Stimulated activated CD8-positive, alpha-beta memory T cell treated with anti-CD3 and anti-CD28 coated beads, Interleukin-12 subunit alpha, Interleukin-12 subunit beta, amount 100 ng/mL, for 24 hours (primary cell): ENCODE measurements around the gene BPIFB6.

Experiments used
- DNase-seq: peaks from one replicate; pipeline ENCODE4 v3.0.0-alpha.2; 2020; ENCODE audit errors: extremely low read depth

The BPIFB6 gene

GRCh38 chr20:33016581-33017109 is 14.8 kb upstream of the BPIFB6 start:
- DNase-seq: no peak

GRCh38 chr20:33017542-33017941 is 13.9 kb upstream of the BPIFB6 start:
- no peak for DNase-seq

- DNase-seq: no peak
These were observed 13.1 kb upstream of the BPIFB6 start for GRCh38 chr20:33018169-33018931.

GRCh38 chr20:33019465-33020277 is 11.8 kb upstream of the BPIFB6 start:
- no peak for DNase-seq

- DNase-seq: no peak
These were observed 10.9 kb upstream of the BPIFB6 start for GRCh38 chr20:33020278-33021161.

GRCh38 chr20:33021879-33022278 is 9.6 kb upstream of the BPIFB6 start:
- DNase-seq: no peak

GRCh38 chr20:33022289-33022688 is 9.2 kb upstream of the BPIFB6 start:
- DNase-seq: no peak

- no peak for DNase-seq
These were observed 8.6 kb upstream of the BPIFB6 start for GRCh38 chr20:33022694-33023438.

- DNase-seq: no peak
These were observed 7.8 kb upstream of the BPIFB6 start for GRCh38 chr20:33023439-33024242.

- no peak for DNase-seq
These were observed 7.2 kb upstream of the BPIFB6 start for GRCh38 chr20:33024243-33024560.

GRCh38 chr20:33024609-33025317 is 6.7 kb upstream of the BPIFB6 start:
- DNase-seq: no peak

- DNase-seq: no peak
These were observed 6.1 kb upstream of the BPIFB6 start for GRCh38 chr20:33025318-33025876.

GRCh38 chr20:33026072-33026778 is 5.2 kb upstream of the BPIFB6 start:
- DNase-seq: no peak

GRCh38 chr20:33026779-33027759 is 4.4 kb upstream of the BPIFB6 start:
- no peak for DNase-seq

GRCh38 chr20:33027769-33028751 is 3.4 kb upstream of the BPIFB6 start:
- no peak for DNase-seq

GRCh38 chr20:33028875-33029274 is 2.6 kb upstream of the BPIFB6 start:
- DNase-seq: no peak
